PC-9 (cell line): ENCODE measurements around the gene HYCC2. TPM values are rescaled to one million over a fixed set of nuclear protein-coding genes. Genes with fewer than 3 reads are reported as not detected.
"Not testable (repeated sequence)": the region's sequence is repeated elsewhere in the genome, so short reads cannot be mapped to it uniquely, and the experiment has no call there.

ENCODE experiments used
- BruUV-seq: library from RNA; stranded (reverse); fragments of 400-500 nt; replicated peaks from 2 replicates; lab custom pipeline; 2021; lab: Mats Ljungman, UMichigan
- CTCF ChIA-PET: fragments of 300-600 bp; sonication (Branson Sonifier 250); formaldehyde crosslinking; loops from one replicate; lab custom pipeline; 2022; ENCODE audit warnings: antibody characterized with exemption; lab: Charles Lee
- POLR2A ChIA-PET: fragments of 300-600 bp; sonication (Branson Sonifier 250); formaldehyde crosslinking; loops from one replicate; lab custom pipeline; 2022; ENCODE audit warnings: antibody characterized with exemption; ENCODE audit not compliant: unreplicated experiment; lab: Charles Lee
- DNase-seq, 2 experiments: peaks; one replicate each; pipeline versions ENCODE4 v3.0.0 to v3.0.0-alpha.2; 2015 to 2022; ENCODE audit warnings: mixed read lengths in 1 of 2
- H2AFZ ChIP-seq: fragments of 200-600 bp; sonication (generic); 2 replicates; pipeline ENCODE4 v1.8.1; 2017; ENCODE audit warnings: antibody characterized with exemption
- H3F3A ChIP-seq: fragments of 200-600 bp; sonication (generic); 2 replicates; pipeline ENCODE4 v1.8.1; 2017; ENCODE audit warnings: antibody characterized with exemption, mild to moderate bottlenecking, low read depth; ENCODE audit not compliant: insufficient read depth
- H3K27ac ChIP-seq: fragments of 200-600 bp; sonication (generic); 2 replicates; pipeline ENCODE4 v1.6.1; 2016; ENCODE audit warnings: mixed run types
- H3K27me3 ChIP-seq: fragments of 200-600 bp; sonication (generic); 2 replicates; pipeline ENCODE4 v1.6.1; 2016; ENCODE audit warnings: low read depth, mixed run types; ENCODE audit not compliant: insufficient read depth
- H3K36me3 ChIP-seq: fragments of 200-600 bp; sonication (generic); 2 replicates; pipeline ENCODE4 v1.6.1; 2016; ENCODE audit warnings: low read depth, mixed run types
- H3K4me1 ChIP-seq: fragments of 200-600 bp; sonication (generic); replicated peaks from 2 replicates; pipeline ENCODE4 v1.6.1; 2016; ENCODE audit warnings: mixed run types; ENCODE audit not compliant: insufficient read depth
- H3K4me2 ChIP-seq: fragments of 200-600 bp; sonication (generic); 2 replicates; pipeline ENCODE4 v1.6.1; 2017; ENCODE audit warnings: mixed run types
- H3K4me3 ChIP-seq: fragments of 200-600 bp; sonication (generic); 2 replicates; pipeline ENCODE4 v1.6.1; 2016; ENCODE audit warnings: mixed run types
- H3K79me2 ChIP-seq: fragments of 200-600 bp; sonication (generic); 2 replicates; pipeline ENCODE4 v1.6.1; 2017; ENCODE audit warnings: low read depth, mixed run types
- H3K9me2 ChIP-seq: fragments of 200-600 bp; sonication (generic); 2 replicates; pipeline ENCODE4 v1.8.1; 2017; ENCODE audit warnings: mild to moderate bottlenecking; ENCODE audit not compliant: insufficient read depth
- H3K9me3 ChIP-seq: fragments of 200-600 bp; sonication (generic); 2 replicates; pipeline ENCODE4 v1.8.1; 2016; ENCODE audit warnings: low read depth; ENCODE audit not compliant: insufficient read depth
- H4K20me1 ChIP-seq: fragments of 200-600 bp; sonication (generic); 2 replicates; pipeline ENCODE4 v1.8.1; 2017; ENCODE audit not compliant: insufficient read depth
- EZH2 ChIP-seq: fragments of 200-600 bp; sonication (generic); IDR thresholded peaks from 2 replicates; pipeline ENCODE4 v1.8.0; 2017; ENCODE audit warnings: antibody characterized with exemption, low read depth
- intact Hi-C: fragments of 100-400 bp; cut with micrococcal nuclease; formaldehyde crosslinking; loops from one replicate; pipeline ENCODE4 v1.10.0; 2022; ENCODE audit not compliant: unreplicated experiment
- total RNA-seq: library from RNA; stranded (reverse); gene quantifications from 2 replicates; pipeline ENCODE4 v1.2.3, GENCODE V29; 2021
- TF ChIP-seq, protein P1 (sequence below): fragments of 200-600 bp; sonication (generic); conservative IDR thresholded peaks from 2 replicates; pipeline ENCODE4 v1.6.1; 2017; ENCODE audit warnings: mixed run types, antibody characterized with exemption, mild to moderate bottlenecking, moderate library complexity

Gene HYCC2
- total RNA-seq, 1 experiment from 2014 or later = 10.7 TPM

DNA sequence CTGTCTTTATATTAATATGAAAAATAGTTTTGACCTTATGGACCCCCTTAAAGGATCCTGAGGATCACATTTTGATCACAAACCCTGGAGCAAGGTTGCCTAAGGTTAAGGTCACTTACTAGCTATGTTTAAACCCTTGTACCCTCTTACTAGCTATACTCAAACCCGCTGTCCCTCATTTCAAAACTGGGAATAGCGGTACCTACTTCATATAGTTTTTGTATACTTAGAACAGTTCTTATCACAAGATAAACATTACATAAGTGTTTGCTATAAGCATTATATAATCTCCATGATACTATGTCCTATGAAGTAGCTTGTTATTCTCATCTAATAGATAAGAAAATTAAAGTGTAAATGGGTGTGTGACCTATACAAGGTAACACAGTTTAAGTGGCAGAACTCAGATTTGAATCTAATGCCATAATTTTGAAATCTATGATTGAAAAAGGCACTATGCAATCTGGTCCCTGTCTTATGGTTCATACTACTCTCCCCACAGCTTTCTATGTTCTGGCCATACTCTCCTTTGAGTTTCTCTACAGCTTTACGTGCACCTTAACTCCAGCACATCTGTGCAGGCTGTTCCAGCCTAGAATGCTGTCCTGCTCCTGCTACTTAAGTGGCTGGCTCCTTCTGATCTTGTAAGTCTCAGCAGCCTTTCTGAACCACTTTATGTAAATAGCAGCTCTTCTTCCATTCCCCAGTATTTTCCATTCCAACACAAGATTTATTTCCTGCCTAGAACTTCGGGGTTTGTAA, 30.4 kb downstream of the HYCC2 start:
- Histone ChIP-seq H3K4me1 (no peaks in the 10 kb centered on the region), H3K79me2 (no peaks in the 10 kb centered on the region; the same call in 1 of the 2 replicates), H3K36me3 (peaks cover 4% of the 10 kb centered on the region; the same call in 1 of the 2 replicates), H3F3A (no peaks in the 10 kb centered on the region), H3K9me2 (no peaks in the 10 kb centered on the region), H3K9me3 (no peaks in the 10 kb centered on the region; the same call in 1 of the 2 replicates), H3K4me3 (no peak overlapping the region), H3K27me3 (no peaks in the 10 kb centered on the region), H2AFZ (no peak overlapping the region), H4K20me1 (no peaks in the 10 kb centered on the region), H3K27ac (no peak overlapping the region), H3K4me2 (no peak overlapping the region)
- DNase-seq = no peak
- intact Hi-C loops = no loop called here
- BruUV-seq = no TSS peak
- POLR2A ChIA-PET = no interaction called here
- CTCF ChIA-PET = no interaction called here
- TF ChIP-seq, protein P1, sequence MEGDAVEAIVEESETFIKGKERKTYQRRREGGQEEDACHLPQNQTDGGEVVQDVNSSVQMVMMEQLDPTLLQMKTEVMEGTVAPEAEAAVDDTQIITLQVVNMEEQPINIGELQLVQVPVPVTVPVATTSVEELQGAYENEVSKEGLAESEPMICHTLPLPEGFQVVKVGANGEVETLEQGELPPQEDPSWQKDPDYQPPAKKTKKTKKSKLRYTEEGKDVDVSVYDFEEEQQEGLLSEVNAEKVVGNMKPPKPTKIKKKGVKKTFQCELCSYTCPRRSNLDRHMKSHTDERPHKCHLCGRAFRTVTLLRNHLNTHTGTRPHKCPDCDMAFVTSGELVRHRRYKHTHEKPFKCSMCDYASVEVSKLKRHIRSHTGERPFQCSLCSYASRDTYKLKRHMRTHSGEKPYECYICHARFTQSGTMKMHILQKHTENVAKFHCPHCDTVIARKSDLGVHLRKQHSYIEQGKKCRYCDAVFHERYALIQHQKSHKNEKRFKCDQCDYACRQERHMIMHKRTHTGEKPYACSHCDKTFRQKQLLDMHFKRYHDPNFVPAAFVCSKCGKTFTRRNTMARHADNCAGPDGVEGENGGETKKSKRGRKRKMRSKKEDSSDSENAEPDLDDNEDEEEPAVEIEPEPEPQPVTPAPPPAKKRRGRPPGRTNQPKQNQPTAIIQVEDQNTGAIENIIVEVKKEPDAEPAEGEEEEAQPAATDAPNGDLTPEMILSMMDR = no peak
- TF ChIP-seq EZH2 = no peak

DNA sequence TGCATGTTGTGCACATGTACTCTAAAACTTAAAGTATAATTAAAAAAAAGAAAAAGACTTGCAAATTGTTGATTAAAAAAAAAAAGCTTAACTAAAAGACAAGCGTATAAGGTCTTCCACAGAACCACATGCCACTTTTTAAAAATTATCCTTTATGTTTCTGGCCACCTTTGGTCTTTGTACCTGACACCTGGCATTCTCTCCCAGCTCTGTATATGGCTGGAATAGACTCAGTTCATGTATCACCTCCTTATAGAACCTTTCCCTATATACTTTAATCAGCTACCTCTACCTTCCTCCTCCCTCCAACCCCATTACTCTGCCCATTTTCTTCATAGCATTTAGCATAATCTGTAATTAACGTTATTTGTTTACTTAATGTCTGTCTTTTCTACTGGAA, 32.6 kb downstream of the HYCC2 start:
- no peak for DNase-seq
- H3K9me3 ChIP-seq = no peaks in the 10 kb centered on the region; the same call in 1 of the 2 replicates
- no peak overlapping the region for H3K4me3 ChIP-seq
- TF ChIP-seq EZH2 = no peak
- TF ChIP-seq, protein P1 = no peak
- no TSS peak for BruUV-seq
- no peaks in the 10 kb centered on the region for H3F3A ChIP-seq
- no peaks in the 10 kb centered on the region for H3K9me2 ChIP-seq
- H3K36me3 ChIP-seq = peaks cover under 1% of the 10 kb centered on the region; the same call in 1 of the 2 replicates
- no peak overlapping the region for H3K4me2 ChIP-seq
- no peaks in the 10 kb centered on the region for H4K20me1 ChIP-seq
- no peaks in the 10 kb centered on the region for H3K4me1 ChIP-seq
- no peak overlapping the region for H3K27ac ChIP-seq
- ChIA-PET CTCF (interaction anchor here (0.5 kb wide), 1 partner anchor 86 kb away, joined by 3 read pairs; no protein-coding TSS in a partner anchor), POLR2A (interaction anchor here (0.6 kb wide), 1 partner anchor 385 kb away, joined by 8 read pairs; no protein-coding TSS in a partner anchor)
- no peaks in the 10 kb centered on the region for H3K79me2 ChIP-seq
- no peaks in the 10 kb centered on the region for H3K27me3 ChIP-seq
- intact Hi-C loops = no loop called here
- H2AFZ ChIP-seq = no peak overlapping the region

DNA sequence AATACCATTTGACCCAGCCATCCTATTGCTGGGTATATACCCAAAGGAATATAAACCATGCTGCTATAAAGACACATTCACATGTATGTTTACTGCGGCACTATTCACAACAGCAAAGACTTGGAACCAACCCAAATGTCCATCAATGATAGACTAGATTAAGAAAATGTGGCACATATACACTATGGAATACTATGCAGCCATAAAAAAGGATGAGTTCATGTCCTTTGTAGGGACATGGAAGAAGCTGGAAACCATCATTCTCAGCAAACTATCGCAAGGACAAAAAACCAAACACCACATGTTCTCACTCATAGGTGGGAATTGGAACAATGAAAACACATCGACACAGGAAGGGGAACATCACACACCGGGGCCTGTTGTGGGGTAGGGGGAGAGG, 33.1 kb downstream of the HYCC2 start:
- H3K27ac ChIP-seq, intact Hi-C loops, DNase-seq, H3K4me1 ChIP-seq, H3K36me3 ChIP-seq, H3K27me3 ChIP-seq, POLR2A ChIA-PET, BruUV-seq, H3K4me3 ChIP-seq, H3K9me2 ChIP-seq, H3F3A ChIP-seq, CTCF ChIA-PET, H2AFZ ChIP-seq, H3K79me2 ChIP-seq, H3K9me3 ChIP-seq, H4K20me1 ChIP-seq, H3K4me2 ChIP-seq: not testable (repeated sequence)

DNA sequence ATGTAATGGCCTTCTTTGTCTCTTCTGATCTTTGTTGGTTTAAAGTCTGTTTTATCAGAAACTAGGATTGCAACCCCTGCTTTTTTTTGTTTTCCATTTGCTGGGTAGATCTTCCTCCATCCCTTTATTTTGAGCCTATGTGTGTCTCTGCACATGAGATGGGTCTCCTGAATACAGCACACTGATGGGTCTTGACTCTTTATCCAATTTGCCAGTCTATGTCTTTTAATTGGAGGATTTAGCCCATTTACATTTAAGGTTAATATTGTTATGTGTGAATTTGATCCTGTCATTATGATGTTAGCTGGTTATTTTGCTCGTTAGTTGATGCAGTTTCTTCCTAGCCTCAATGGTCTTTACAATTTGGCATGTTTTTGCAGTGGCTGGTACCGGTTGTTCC, 37.1 kb downstream of the HYCC2 start:
- H3K36me3 ChIP-seq, H3K27me3 ChIP-seq, BruUV-seq, H3K9me2 ChIP-seq, H3K9me3 ChIP-seq, H3K79me2 ChIP-seq, H2AFZ ChIP-seq, H3K4me3 ChIP-seq, H4K20me1 ChIP-seq, H3K4me2 ChIP-seq, H3K27ac ChIP-seq, intact Hi-C loops, CTCF ChIA-PET, POLR2A ChIA-PET, H3F3A ChIP-seq, H3K4me1 ChIP-seq, DNase-seq: not testable (repeated sequence)
